Stimulated activated CD4-positive, alpha-beta T cell treated with anti-CD3 and anti-CD28 coated beads, TNF-alpha, amount 100 ng/mL, for 24 hours (primary cell): ENCODE measurements around the gene HAND2.

Source experiments
- DNase-seq, 3 experiments: peaks; one replicate each; pipeline ENCODE4 v3.0.0-alpha.2; 2020; ENCODE audit warnings: low read depth in 3 of 3

Gene HAND2

GRCh38 chr4:173502282-173502681, 27.7 kb downstream of the HAND2 start:
- DNase-seq: no peak

- no peak for DNase-seq
Observed at GRCh38 chr4:173501592-173502150, 28.4 kb downstream of the HAND2 start.

GRCh38 chr4:173500841-173501591, 29.0 kb downstream of the HAND2 start:
- no peak for DNase-seq

- DNase-seq: no peak
Observed at GRCh38 chr4:173499658-173500535, 30.1 kb downstream of the HAND2 start.

GRCh38 chr4:173498771-173499170, 31.3 kb downstream of the HAND2 start:
- DNase-seq: no peak

GRCh38 chr4:173498023-173498422, 32.0 kb downstream of the HAND2 start:
- no peak for DNase-seq

- peak; percentile 18 to 47 (median 23) for DNase-seq
Observed at GRCh38 chr4:173494013-173494970, 35.7 kb downstream of the HAND2 start.

- DNase-seq: no peak
Observed at GRCh38 chr4:173493041-173493440, 37.0 kb downstream of the HAND2 start.

- DNase-seq: no peak
Observed at GRCh38 chr4:173492315-173492714, 37.7 kb downstream of the HAND2 start.

- no peak for DNase-seq
Observed at GRCh38 chr4:173490817-173491528, 39.1 kb downstream of the HAND2 start.

GRCh38 chr4:173490256-173490655, 39.8 kb downstream of the HAND2 start:
- DNase-seq: no peak

- no peak for DNase-seq
Observed at GRCh38 chr4:173489514-173489913, 40.5 kb downstream of the HAND2 start.

GRCh38 chr4:173488656-173489055, 41.4 kb downstream of the HAND2 start:
- DNase-seq: no peak

GRCh38 chr4:173488074-173488473, 42.0 kb downstream of the HAND2 start:
- DNase-seq: no peak

- no peak for DNase-seq
Observed at GRCh38 chr4:173486714-173487392, 43.2 kb downstream of the HAND2 start.

GRCh38 chr4:173485164-173485563, 44.9 kb downstream of the HAND2 start:
- DNase-seq: no peak

- no peak for DNase-seq
Observed at GRCh38 chr4:173482330-173482931, 47.6 kb downstream of the HAND2 start.

GRCh38 chr4:173478913-173479283, 51.1 kb downstream of the HAND2 start:
- DNase-seq: no peak

- no peak for DNase-seq
Observed at GRCh38 chr4:173478201-173478912, 51.7 kb downstream of the HAND2 start.
